GM06990 (cell line): ENCODE measurements around the gene PHLDB2.

Experiments used
- DNase-seq: peaks from one replicate; pipeline ENCODE4 v3.0.0-alpha.2; 2011; ENCODE audit not compliant: insufficient read length; ENCODE audit errors: extremely low read depth
- H3K27me3 ChIP-seq: replicated peaks from 2 replicates; pipeline ENCODE4 v1.6.0; 2011; ENCODE audit warnings: low read length; ENCODE audit not compliant: control insufficient read depth, insufficient read depth
- H3K36me3 ChIP-seq: 2 replicates; pipeline ENCODE4 v1.5.1; 2011; ENCODE audit warnings: low read length; ENCODE audit not compliant: control insufficient read depth, insufficient read depth
- H3K4me3 ChIP-seq: replicated peaks from 2 replicates; pipeline ENCODE4 v1.5.1; 2011; ENCODE audit warnings: low read depth, mild to moderate bottlenecking, control low read depth, low read length
- CTCF ChIP-seq: IDR thresholded peaks from 2 replicates; pipeline ENCODE4 v1.5.1; 2011; ENCODE audit warnings: low read length, control low read depth, mild to moderate bottlenecking, inconsistent platforms; ENCODE audit not compliant: insufficient read depth, poor library complexity, severe bottlenecking

PHLDB2 gene

GRCh38 chr3:111819927-111820326 is 39.1 kb upstream of the PHLDB2 start:
- Histone ChIP-seq H3K4me3 (no peak overlapping the region), H3K27me3 (no peaks in the 10 kb centered on the region), H3K36me3 (no peaks in the 10 kb centered on the region)
- DNase-seq = no peak
- TF ChIP-seq CTCF = no peak

- H3K4me3 ChIP-seq = no peak overlapping the region
- H3K36me3 ChIP-seq = no peaks in the 10 kb centered on the region
- no peak for TF ChIP-seq CTCF
- DNase-seq = no peak
- no peaks in the 10 kb centered on the region for H3K27me3 ChIP-seq
Measured at GRCh38 chr3:111820651-111821050, 38.4 kb upstream of the PHLDB2 start.

- Histone ChIP-seq H3K36me3 (no peaks in the 10 kb centered on the region), H3K4me3 (no peak overlapping the region), H3K27me3 (no peaks in the 10 kb centered on the region)
- TF ChIP-seq CTCF = no peak
- no peak for DNase-seq
Measured at GRCh38 chr3:111821891-111822290, 37.2 kb upstream of the PHLDB2 start.

GRCh38 chr3:111822804-111823203 is 36.3 kb upstream of the PHLDB2 start:
- no peaks in the 10 kb centered on the region for H3K27me3 ChIP-seq
- H3K4me3 ChIP-seq = no peak overlapping the region
- no peaks in the 10 kb centered on the region for H3K36me3 ChIP-seq
- no peak for DNase-seq
- TF ChIP-seq CTCF = no peak

GRCh38 chr3:111823341-111823855 is 35.7 kb upstream of the PHLDB2 start:
- no peak for DNase-seq
- H3K4me3 ChIP-seq = no peak overlapping the region
- no peaks in the 10 kb centered on the region for H3K27me3 ChIP-seq
- H3K36me3 ChIP-seq = no peaks in the 10 kb centered on the region
- no peak for TF ChIP-seq CTCF

- Histone ChIP-seq H3K27me3 (no peaks in the 10 kb centered on the region), H3K4me3 (no peak overlapping the region), H3K36me3 (no peaks in the 10 kb centered on the region)
- TF ChIP-seq CTCF = no peak
- DNase-seq = no peak
Measured at GRCh38 chr3:111824351-111824750, 34.7 kb upstream of the PHLDB2 start.
